ENCODE measurements around the gene KLF6. TPM values are rescaled to one million over a fixed set of nuclear protein-coding genes. Genes with fewer than 3 reads are reported as not detected.

KLF6 gene
- total RNA-seq, 1 experiment from 2014 or later = 27.7 TPM

- BruUV-seq (replicated peaks) = no TSS peak
- Histone ChIP-seq H3K4me1 (replicated peaks; ENCODE audit: insufficient read depth) (peaks cover 70% of the 10 kb centered on the region), H3K4me2 (peak overlapping the region; percentile 92), H3K9me3 (ENCODE audit: insufficient read depth, low read depth) (no peaks in the 10 kb centered on the region), H3F3A (ENCODE audit: insufficient read depth, low read depth) (peaks cover 33% of the 10 kb centered on the region), H3K36me3 (ENCODE audit: low read depth) (no peaks in the 10 kb centered on the region), H3K27me3 (ENCODE audit: insufficient read depth, low read depth) (no peaks in the 10 kb centered on the region), H3K9me2 (ENCODE audit: insufficient read depth) (no peaks in the 10 kb centered on the region), H3K4me3 (peak overlapping the region; percentile 57; the same call in 1 of the 2 replicates), H3K27ac (peak overlapping the region; percentile 100), H4K20me1 (ENCODE audit: insufficient read depth) (no peaks in the 10 kb centered on the region), H3K79me2 (ENCODE audit: low read depth) (no peaks in the 10 kb centered on the region), H2AFZ (no peak overlapping the region)
- peak; percentile 52 to 93 for DNase-seq
- CTCF ChIA-PET = no interaction called here
- intact Hi-C loops (cut with micrococcal nuclease; ENCODE audit: unreplicated experiment) = loop anchor here (1.0 to 5.0 kb wide), 6 partner anchors 18 to 898 kb away; no protein-coding TSS in a partner anchor
- POLR2A ChIA-PET (ENCODE audit: unreplicated experiment) = interaction anchor here (0.5 to 0.7 kb wide), 7 partner anchors 24 to 1051 kb away, joined by 3 to 7 read pairs (median 4); no protein-coding TSS in a partner anchor
- TF ChIP-seq EZH2 (IDR thresholded peaks at IDR 0.05; ENCODE audit: low read depth) (no peak), CTCF (conservative IDR thresholded peaks at IDR 0.05) (no peak)
Measured at GRCh38 chr10:3763852-3764625, 21.0 kb downstream of the KLF6 start.

- H3K27me3 ChIP-seq (ENCODE audit: insufficient read depth, low read depth) = no peaks in the 10 kb centered on the region
- H2AFZ ChIP-seq = no peak overlapping the region
- peaks cover 42% of the 10 kb centered on the region for H3F3A ChIP-seq (ENCODE audit: insufficient read depth, low read depth)
- no peak for TF ChIP-seq EZH2 (IDR thresholded peaks at IDR 0.05; ENCODE audit: low read depth)
- no peak for TF ChIP-seq CTCF (conservative IDR thresholded peaks at IDR 0.05)
- no peaks in the 10 kb centered on the region for H3K9me2 ChIP-seq (ENCODE audit: insufficient read depth)
- peak; percentile 86 to 95 for DNase-seq
- peak overlapping the region; percentile 100 for H3K27ac ChIP-seq
- intact Hi-C loops (cut with micrococcal nuclease; ENCODE audit: unreplicated experiment) = loop anchor here (1.0 to 5.0 kb wide), 6 partner anchors 19 to 899 kb away; no protein-coding TSS in a partner anchor
- peaks cover 80% of the 10 kb centered on the region for H3K4me1 ChIP-seq (replicated peaks; ENCODE audit: insufficient read depth)
- no peaks in the 10 kb centered on the region for H3K9me3 ChIP-seq (ENCODE audit: insufficient read depth, low read depth)
- no peaks in the 10 kb centered on the region for H3K79me2 ChIP-seq (ENCODE audit: low read depth)
- no TSS peak for BruUV-seq (replicated peaks)
- POLR2A ChIA-PET (ENCODE audit: unreplicated experiment) = interaction anchor here (0.6 to 1.6 kb wide), 6 partner anchors 23 to 972 kb away, joined by 3 to 11 read pairs (median 3); no protein-coding TSS in a partner anchor
- H3K4me2 ChIP-seq = peak overlapping the region; percentile 92
- H3K4me3 ChIP-seq = peak overlapping the region; percentile 57; the same call in 1 of the 2 replicates
- CTCF ChIA-PET = interaction anchor here (0.6 kb wide), 1 partner anchor 49 kb away, joined by 4 read pairs; no protein-coding TSS in a partner anchor
- H3K36me3 ChIP-seq (ENCODE audit: low read depth) = no peaks in the 10 kb centered on the region
- H4K20me1 ChIP-seq (ENCODE audit: insufficient read depth) = no peaks in the 10 kb centered on the region
Measured at GRCh38 chr10:3763035-3763456, 22.0 kb downstream of the KLF6 start.

- Histone ChIP-seq H3K4me1 (replicated peaks; ENCODE audit: insufficient read depth) (peaks cover 87% of the 10 kb centered on the region), H3K79me2 (ENCODE audit: low read depth) (no peaks in the 10 kb centered on the region), H4K20me1 (ENCODE audit: insufficient read depth) (no peaks in the 10 kb centered on the region), H3F3A (ENCODE audit: insufficient read depth, low read depth) (peaks cover 48% of the 10 kb centered on the region), H3K9me3 (ENCODE audit: insufficient read depth, low read depth) (no peaks in the 10 kb centered on the region), H3K9me2 (ENCODE audit: insufficient read depth) (no peaks in the 10 kb centered on the region), H3K27ac (peak overlapping the region; percentile 100), H2AFZ (no peak overlapping the region), H3K4me3 (peak overlapping the region; percentile 57; the same call in 1 of the 2 replicates), H3K4me2 (peak overlapping the region; percentile 92), H3K36me3 (ENCODE audit: low read depth) (no peaks in the 10 kb centered on the region), H3K27me3 (ENCODE audit: insufficient read depth, low read depth) (no peaks in the 10 kb centered on the region)
- BruUV-seq (replicated peaks) = TSS peak; percentile 64
- POLR2A ChIA-PET (ENCODE audit: unreplicated experiment) = interaction anchor here (0.6 to 1.6 kb wide), 7 partner anchors 23 to 681 kb away, joined by 4 to 11 read pairs (median 7); partner anchors contain the start of gene KLF6
- intact Hi-C loops (cut with micrococcal nuclease; ENCODE audit: unreplicated experiment) = loop anchor here (1.0 to 5.0 kb wide), 6 partner anchors 15 to 900 kb away; no protein-coding TSS in a partner anchor
- no peak for DNase-seq
- TF ChIP-seq EZH2 (IDR thresholded peaks at IDR 0.05; ENCODE audit: low read depth) (no peak), CTCF (conservative IDR thresholded peaks at IDR 0.05) (no peak)
- CTCF ChIA-PET = interaction anchor here (1.0 kb wide), 1 partner anchor 19 kb away, joined by 3 read pairs; no protein-coding TSS in a partner anchor
Measured at GRCh38 chr10:3762309-3762708, 22.7 kb downstream of the KLF6 start.
